Kidney epithelial cell (primary cell): ENCODE results near the gene APOC3. TPM values are rescaled to one million over a fixed set of nuclear protein-coding genes. Genes with fewer than 3 reads are reported as not detected.

ENCODE experiments used
- DNase-seq: peaks from one replicate; pipeline ENCODE4 v3.0.0-alpha.2; 2010; ENCODE audit warnings: low read depth
- H3K27me3 ChIP-seq: 2 replicates; pipeline ENCODE4 v1.6.0; 2011; ENCODE audit warnings: low read length; ENCODE audit not compliant: control insufficient read depth, insufficient read depth
- H3K36me3 ChIP-seq: 2 replicates; pipeline ENCODE4 v1.5.1; 2011; ENCODE audit warnings: low read length; ENCODE audit not compliant: control insufficient read depth, insufficient read depth
- H3K4me3 ChIP-seq: 2 replicates; pipeline ENCODE4 v1.5.1; 2011; ENCODE audit warnings: low read depth, mild to moderate bottlenecking, control low read depth, low read length
- CTCF ChIP-seq: IDR thresholded peaks from 2 replicates; pipeline ENCODE4 v1.5.1; 2011; ENCODE audit warnings: mild to moderate bottlenecking, moderate library complexity, low read length, control low read depth, inconsistent platforms; ENCODE audit not compliant: insufficient read depth, poor library complexity, severe bottlenecking
- total RNA-seq: library from RNA; depleted of rRNA; stranded (reverse); fragments of >200 nt; gene quantifications from 2 replicates; pipeline ENCODE4 v1.2.3, GENCODE V29; 2015

APOC3 gene
- total RNA-seq = not detected in 2 replicates

- H3K27me3 ChIP-seq = peaks cover 6% of the 10 kb centered on the region
- no peaks in the 10 kb centered on the region for H3K36me3 ChIP-seq
- no peak for TF ChIP-seq CTCF
- no peak for DNase-seq
- H3K4me3 ChIP-seq = no peak within 1 kb of the TSS
These were observed at the start of gene APOC3 for GRCh38 chr11:116829525-116830183. APOC3 (plus strand) TSS chr11:116829907; CDS start chr11:116830583, 676 bp downstream.

- Histone ChIP-seq H3K36me3 (peaks cover 3% of the 10 kb centered on the region), H3K4me3 (no peak overlapping the region), H3K27me3 (no peaks in the 10 kb centered on the region)
- no peak for DNase-seq
- TF ChIP-seq CTCF = no peak
These were observed 47.0 kb upstream of the APOC3 start for GRCh38 chr11:116782728-116783127.

- DNase-seq = no peak
- peaks cover 3% of the 10 kb centered on the region for H3K36me3 ChIP-seq
- TF ChIP-seq CTCF = no peak
These were observed 43.4 kb upstream of the APOC3 start for GRCh38 chr11:116786326-116786725.

GRCh38 chr11:116786966-116787365 is 42.7 kb upstream of the APOC3 start:
- peaks cover 3% of the 10 kb centered on the region for H3K36me3 ChIP-seq
- peak overlapping the region; percentile 92 for H3K4me3 ChIP-seq
- TF ChIP-seq CTCF = no peak
- peaks cover 2% of the 10 kb centered on the region for H3K27me3 ChIP-seq
- DNase-seq = no peak

More at GRCh38 chr11:116786326-116786725, 43.4 kb upstream of the APOC3 start:
- Histone ChIP-seq H3K4me3 (no peak overlapping the region), H3K27me3 (peaks cover 2% of the 10 kb centered on the region)

- H3K36me3 ChIP-seq = peaks cover 3% of the 10 kb centered on the region
These were observed 42.3 kb upstream of the APOC3 start for GRCh38 chr11:116787436-116787785.

More at GRCh38 chr11:116787436-116787785, 42.3 kb upstream of the APOC3 start:
- Histone ChIP-seq H3K4me3 (peak overlapping the region; percentile 92), H3K27me3 (peaks cover 2% of the 10 kb centered on the region)
- no peak for TF ChIP-seq CTCF
- DNase-seq = no peak
